NCI-H82 (cell line): ENCODE results near the gene B9D2.
"Not testable (repeated sequence)": the region's sequence is repeated elsewhere in the genome, so short reads cannot be mapped to it uniquely, and the experiment has no call there.

Experiments
- DNase-seq: peaks from one replicate; lab custom pipeline; 2025; lab: John Stamatoyannopoulos, UW

The B9D2 gene

GRCh38 chr19:41355035-41355434 lies 8.9 kb downstream of the B9D2 start:
- no peak for DNase-seq

GRCh38 chr19:41354343-41354953 lies 9.5 kb downstream of the B9D2 start:
- DNase-seq: no peak

GRCh38 chr19:41353466-41354342 lies 10.2 kb downstream of the B9D2 start, which contains the start of gene TGFB1:
Gene TGFB1 (minus strand): TSS chr19:41353922. CDS start chr19:41353044, 878 bp downstream.
- DNase-seq: peak; percentile 89

- DNase-seq: peak; percentile 73
Measured at GRCh38 chr19:41352609-41353465, 11.1 kb downstream of the B9D2 start.

- no peak for DNase-seq
Measured at GRCh38 chr19:41352279-41352608, 11.7 kb downstream of the B9D2 start.

GRCh38 chr19:41351339-41352245 lies 12.4 kb downstream of the B9D2 start:
- DNase-seq: peak; percentile 67

GRCh38 chr19:41350735-41351338 lies 13.1 kb downstream of the B9D2 start:
- peak; percentile 26 for DNase-seq

- not testable (repeated sequence) for DNase-seq
Measured at GRCh38 chr19:41346916-41347315, 17.0 kb downstream of the B9D2 start.

- no peak for DNase-seq
Measured at GRCh38 chr19:41344162-41344561, 19.8 kb downstream of the B9D2 start.

GRCh38 chr19:41341669-41342490 lies 22.1 kb downstream of the B9D2 start:
- DNase-seq: no peak

- no peak for DNase-seq
Measured at GRCh38 chr19:41339936-41340335, 24.0 kb downstream of the B9D2 start.

GRCh38 chr19:41335467-41335866 lies 28.5 kb downstream of the B9D2 start:
- no peak for DNase-seq

GRCh38 chr19:41334793-41335192 lies 29.2 kb downstream of the B9D2 start:
- no peak for DNase-seq

- DNase-seq: no peak
Measured at GRCh38 chr19:41332468-41332867, 31.5 kb downstream of the B9D2 start.

GRCh38 chr19:41332000-41332399 lies 31.9 kb downstream of the B9D2 start:
- DNase-seq: no peak

GRCh38 chr19:41330946-41331678 lies 32.8 kb downstream of the B9D2 start:
- DNase-seq: peak; percentile 43

GRCh38 chr19:41330481-41330880 lies 33.5 kb downstream of the B9D2 start:
- DNase-seq: no peak

- DNase-seq: no peak
Measured at GRCh38 chr19:41328842-41329225, 35.1 kb downstream of the B9D2 start.

GRCh38 chr19:41328157-41328841 lies 35.6 kb downstream of the B9D2 start:
- DNase-seq: no peak
